GM21381 (cell line): ENCODE data around the gene MICALL2.

ENCODE experiments used
- ATAC-seq: cut with Tn5 transposase; IDR thresholded peaks from one replicate; pipeline ENCODE4 v1.9.1; 2021; ENCODE audit warnings: mild to moderate bottlenecking, moderate library complexity; ENCODE audit not compliant: unreplicated experiment

The MICALL2 gene

GRCh38 chr7:1434891-1435670 lies 24.2 kb downstream of the MICALL2 start:
- ATAC-seq: no peak

- ATAC-seq: no peak
These were observed 25.0 kb downstream of the MICALL2 start for GRCh38 chr7:1434165-1434718.

- no peak for ATAC-seq
These were observed 25.9 kb downstream of the MICALL2 start for GRCh38 chr7:1433128-1433920.

GRCh38 chr7:1432411-1433082 lies 26.7 kb downstream of the MICALL2 start:
- ATAC-seq: no peak

- no peak for ATAC-seq
These were observed 27.5 kb downstream of the MICALL2 start for GRCh38 chr7:1431634-1432380.

GRCh38 chr7:1431226-1431625 lies 28.0 kb downstream of the MICALL2 start:
- no peak for ATAC-seq

GRCh38 chr7:1430056-1430845 lies 29.0 kb downstream of the MICALL2 start:
- ATAC-seq: no peak

GRCh38 chr7:1428941-1429501 lies 30.2 kb downstream of the MICALL2 start:
- ATAC-seq: no peak

GRCh38 chr7:1427064-1427657 lies 32.1 kb downstream of the MICALL2 start:
- no peak for ATAC-seq

GRCh38 chr7:1426474-1426873 lies 32.8 kb downstream of the MICALL2 start:
- ATAC-seq: no peak

GRCh38 chr7:1425292-1426136 lies 33.8 kb downstream of the MICALL2 start:
- no peak for ATAC-seq

- ATAC-seq: no peak
These were observed 35.2 kb downstream of the MICALL2 start for GRCh38 chr7:1424041-1424440.

GRCh38 chr7:1423264-1423811 lies 35.9 kb downstream of the MICALL2 start:
- no peak for ATAC-seq

GRCh38 chr7:1422512-1423263 lies 36.6 kb downstream of the MICALL2 start:
- no peak for ATAC-seq

- no peak for ATAC-seq
These were observed 37.3 kb downstream of the MICALL2 start for GRCh38 chr7:1421946-1422345.

GRCh38 chr7:1421020-1421790 lies 38.1 kb downstream of the MICALL2 start:
- ATAC-seq: no peak
